Esophagus mucosa (tissue), 1 donor: ENCODE results near the gene AQR. TPM values are rescaled to one million over a fixed set of nuclear protein-coding genes. Genes with fewer than 3 reads are reported as not detected.
A peak's percentile ranks its signal among the peaks of the same experiment; 100 is the strongest.
"Not testable (repeated sequence)": the region's sequence is repeated elsewhere in the genome, so short reads cannot be mapped to it uniquely, and the experiment has no call there.

ENCODE experiments used
- ATAC-seq: fragments of 200-7000 bp; cut with Tn5 transposase; one replicate; pipeline ENCODE4 v1.9.1; 2020
- total RNA-seq: library from RNA; stranded (reverse); gene quantifications from one replicate; pipeline ENCODE4 v1.2.4, GENCODE V29; 2023
- donor health status: DM: yes; HTN: yes; CAD: no.

The AQR gene
- total RNA-seq = 28.7 TPM

DNA sequence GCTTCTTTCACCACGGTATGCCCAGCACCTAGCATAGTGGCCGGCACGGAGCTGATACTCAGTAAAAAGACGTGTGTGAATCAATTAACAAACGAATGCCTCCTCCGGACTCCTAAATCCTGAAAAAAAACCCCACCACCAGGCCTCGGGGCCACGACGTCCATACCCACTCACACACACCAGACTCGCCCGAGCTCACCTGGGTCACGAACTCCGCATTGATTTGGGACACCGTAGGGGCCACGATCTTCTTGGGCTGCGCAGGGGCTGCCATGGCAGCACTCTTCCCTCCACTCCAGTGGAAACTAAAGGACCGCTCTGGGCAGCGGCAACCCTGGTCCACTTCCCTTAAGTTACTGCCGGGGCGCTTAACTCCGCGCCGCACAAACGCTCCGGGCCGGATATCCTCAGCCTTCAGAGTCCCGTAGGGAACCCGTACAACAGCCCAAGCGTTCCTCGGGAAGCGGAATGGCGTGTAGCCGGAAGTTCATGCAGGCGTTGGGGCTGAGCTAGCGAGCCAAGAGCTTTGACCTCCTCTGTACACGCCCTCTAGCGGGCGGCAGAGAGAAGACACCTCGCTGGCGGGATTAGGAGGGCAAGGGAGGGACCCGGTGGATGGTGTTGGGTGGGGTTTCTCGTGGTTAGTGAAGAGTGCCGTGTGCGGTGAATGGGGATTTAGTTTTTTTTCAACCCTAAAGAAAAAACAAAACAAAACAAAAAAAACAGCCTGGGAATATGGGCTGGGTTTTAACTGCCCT, at the start of gene AQR:
AQR (minus strand) TSS at position 403 of the 758 bp plus-strand sequence; CDS start at position 274, 129 bp downstream.
- ATAC-seq = peak; percentile 99

DNA sequence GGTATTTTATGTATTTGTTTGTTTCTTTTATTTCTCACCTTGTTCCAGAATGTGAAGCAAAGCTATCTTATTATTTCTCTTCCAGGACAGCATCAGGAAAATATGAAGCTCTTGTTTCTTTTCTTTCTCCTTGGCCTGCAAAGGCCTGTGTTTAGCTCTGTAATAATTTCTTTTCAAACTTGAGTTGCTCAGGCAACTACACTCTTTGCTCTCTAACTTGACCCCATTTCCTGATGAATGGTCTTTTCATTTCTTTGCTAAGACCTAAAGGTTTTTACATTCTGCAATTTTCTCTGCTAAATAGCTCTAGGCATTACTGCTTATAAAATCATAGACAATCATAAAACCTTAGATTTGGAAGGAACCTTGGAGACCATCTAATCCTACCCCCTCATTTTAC, 44.7 kb upstream of the AQR start:
- ATAC-seq = no peak

DNA sequence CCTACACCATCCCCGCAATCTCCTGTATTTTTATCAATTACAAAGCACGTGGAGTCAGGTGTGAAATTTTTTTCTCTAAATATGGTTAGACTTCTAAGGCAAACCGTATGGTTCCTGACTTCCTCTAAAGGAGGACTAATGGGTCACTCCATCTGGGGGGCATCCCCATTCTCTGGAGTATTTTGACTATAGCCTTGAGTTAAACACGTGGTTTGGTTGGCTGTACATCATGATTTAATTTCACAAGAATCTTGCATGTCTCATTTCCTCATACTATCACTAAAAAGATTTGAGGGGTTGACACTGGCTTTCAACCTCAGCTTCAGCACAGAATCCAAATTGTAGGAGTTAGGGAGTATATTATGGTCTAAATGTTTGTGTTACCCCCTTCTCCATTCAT, 43.8 kb upstream of the AQR start:
- ATAC-seq = no peak

DNA sequence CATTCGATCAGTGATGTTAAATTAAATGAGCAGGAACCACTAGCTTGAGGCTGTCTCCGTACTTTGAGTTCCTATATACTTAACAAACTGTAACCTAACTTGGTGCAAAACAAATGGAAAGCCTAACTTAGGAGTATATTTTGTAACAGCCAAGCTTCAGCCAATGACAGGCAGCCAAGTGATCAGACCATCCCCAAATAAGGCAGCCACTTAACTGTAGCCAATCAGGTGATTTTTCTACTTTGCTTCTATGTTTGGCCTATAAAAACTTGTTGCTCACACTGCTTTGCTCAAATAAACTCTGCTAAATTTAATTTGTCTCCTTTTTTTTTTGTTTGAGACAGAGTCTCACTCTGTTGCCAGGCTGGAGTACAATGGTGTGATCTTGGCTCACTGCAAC, 37.9 kb upstream of the AQR start:
- ATAC-seq = no peak

DNA sequence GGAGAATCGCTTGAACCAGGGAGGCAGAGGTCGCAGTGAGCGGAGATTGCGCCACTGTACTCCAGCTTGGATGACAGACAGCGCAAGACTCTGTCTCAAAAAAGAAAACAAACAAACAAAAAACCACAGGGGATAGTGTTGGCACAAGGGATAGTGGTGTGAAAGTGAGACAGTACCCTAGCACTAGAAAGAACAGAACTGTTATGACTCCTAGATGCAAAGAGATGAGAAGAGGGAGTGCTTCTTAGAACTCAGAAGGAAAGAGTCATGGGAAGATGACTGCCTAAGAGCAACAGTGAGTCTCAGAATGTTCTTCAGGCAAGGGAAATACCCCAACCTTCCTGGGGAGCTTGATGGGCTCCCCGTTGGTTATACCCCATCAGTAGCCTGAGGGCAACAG, 36.4 kb upstream of the AQR start:
- ATAC-seq = no peak

DNA sequence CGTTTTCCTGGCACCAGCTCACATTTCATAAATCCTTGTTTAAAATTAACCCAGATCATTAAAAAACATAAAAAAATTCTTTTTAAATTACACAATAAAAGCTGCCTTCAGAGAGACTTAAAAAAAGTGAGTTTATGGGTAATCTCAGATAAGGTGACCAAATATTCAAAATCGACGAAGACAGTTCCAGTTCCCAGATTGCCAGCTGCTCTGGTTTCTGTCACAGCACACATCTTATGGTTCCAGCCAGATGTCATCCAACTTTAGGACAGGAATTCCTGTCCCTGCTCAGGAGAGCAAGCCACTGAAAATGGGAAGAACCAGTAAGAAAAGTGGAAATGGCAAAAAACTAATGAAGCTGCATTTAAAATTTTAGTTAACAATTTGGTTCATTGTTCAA, 34.4 kb upstream of the AQR start:
- no peak for ATAC-seq

DNA sequence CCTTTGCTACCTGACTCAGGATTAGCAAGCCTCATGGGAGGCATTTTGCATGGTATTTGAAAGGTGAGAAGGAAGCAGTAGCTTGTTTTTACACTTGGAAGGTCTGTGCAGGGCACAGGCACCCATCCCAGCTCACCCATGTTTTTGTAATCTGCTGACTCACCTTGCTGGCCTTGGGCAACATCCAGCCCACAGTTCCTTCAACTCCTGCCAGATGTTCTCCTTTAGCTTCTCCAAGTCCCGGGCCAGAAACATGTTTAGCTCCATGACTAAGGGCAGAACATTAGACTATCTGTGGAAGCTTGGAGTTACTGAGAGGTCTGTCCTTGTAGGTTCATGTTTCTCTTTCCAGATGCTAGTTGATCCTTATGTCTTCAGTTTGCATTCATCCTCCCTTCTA, 31.0 kb upstream of the AQR start:
- peak; percentile 98 for ATAC-seq

DNA sequence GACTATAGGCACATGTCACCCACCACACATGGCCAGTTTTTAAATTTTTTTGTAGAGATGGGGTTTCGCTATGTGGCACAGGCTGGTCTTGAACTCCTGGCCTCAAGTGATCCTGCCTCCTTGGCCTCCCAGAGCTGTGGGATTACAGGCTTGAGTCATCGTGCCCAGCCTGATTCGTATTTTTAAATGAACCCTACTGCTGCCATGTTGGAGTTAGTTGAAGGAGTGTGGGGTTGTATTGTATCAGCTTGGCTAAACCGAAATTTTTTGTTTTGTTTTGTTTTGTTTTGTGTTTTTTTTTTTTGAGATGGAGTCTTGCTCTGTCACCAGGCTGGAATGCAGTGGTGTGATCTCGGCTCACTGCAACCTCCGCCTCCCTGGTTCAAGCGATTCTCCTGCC, 30.4 kb upstream of the AQR start:
- ATAC-seq = no peak

DNA sequence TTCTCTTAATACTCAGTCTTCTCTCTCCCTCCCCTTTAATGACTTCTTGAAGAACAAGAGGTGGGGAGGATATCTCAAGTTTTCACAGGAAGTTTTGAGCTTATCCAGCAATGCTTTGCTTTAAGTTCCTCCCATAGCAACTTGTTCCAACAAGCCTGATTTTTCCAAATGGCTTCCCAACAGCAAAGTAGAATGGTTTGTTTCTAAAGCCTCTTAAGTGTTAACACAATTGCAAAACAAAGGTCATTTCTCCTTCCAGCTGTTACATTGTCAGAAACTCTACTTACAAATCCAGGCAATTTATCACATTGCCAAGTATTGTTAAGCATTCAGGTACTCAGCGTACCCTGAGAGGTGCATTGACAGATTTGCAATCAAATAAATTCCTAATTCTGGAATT, 25.4 kb upstream of the AQR start:
- ATAC-seq = peak; percentile 69

DNA sequence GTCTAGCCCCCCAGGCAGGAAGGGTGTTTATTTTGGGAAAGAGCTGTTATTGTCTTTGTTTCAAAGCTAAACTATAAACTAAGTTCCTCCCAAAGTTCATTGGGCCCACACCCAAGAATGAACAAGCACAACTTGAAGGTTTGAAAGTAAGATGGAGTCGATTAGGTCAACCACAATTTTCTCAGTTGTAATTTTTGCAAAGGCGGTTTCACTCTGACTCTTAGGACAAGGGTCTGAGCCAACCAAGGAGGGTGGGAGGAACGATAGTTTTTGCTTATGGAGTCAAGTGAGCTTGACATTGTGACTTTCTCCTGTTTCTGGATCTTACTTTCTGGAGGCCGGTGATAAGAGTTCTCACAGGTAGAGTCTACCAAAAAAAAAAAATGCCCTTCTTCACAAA, 24.3 kb upstream of the AQR start:
- no peak for ATAC-seq

DNA sequence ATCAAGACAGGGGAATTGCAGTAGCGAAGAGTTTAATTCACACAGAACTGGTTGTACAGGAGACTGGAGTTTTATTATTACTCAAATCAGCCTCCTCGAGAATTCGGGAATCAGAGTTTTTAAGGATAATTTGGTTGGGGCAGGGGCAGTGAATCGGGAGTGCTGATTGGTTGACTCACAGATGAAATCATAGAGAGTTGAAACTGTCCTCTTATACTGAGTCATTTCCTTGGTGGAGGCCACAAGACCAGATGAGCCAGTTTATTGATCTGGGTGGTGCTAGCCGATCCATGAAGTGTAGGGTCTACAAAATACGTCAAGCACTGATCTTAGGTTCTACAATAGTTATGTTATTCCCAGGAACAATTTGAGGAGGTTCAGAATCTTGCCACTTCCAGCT, 23.9 kb upstream of the AQR start:
- ATAC-seq = peak; percentile 47

DNA sequence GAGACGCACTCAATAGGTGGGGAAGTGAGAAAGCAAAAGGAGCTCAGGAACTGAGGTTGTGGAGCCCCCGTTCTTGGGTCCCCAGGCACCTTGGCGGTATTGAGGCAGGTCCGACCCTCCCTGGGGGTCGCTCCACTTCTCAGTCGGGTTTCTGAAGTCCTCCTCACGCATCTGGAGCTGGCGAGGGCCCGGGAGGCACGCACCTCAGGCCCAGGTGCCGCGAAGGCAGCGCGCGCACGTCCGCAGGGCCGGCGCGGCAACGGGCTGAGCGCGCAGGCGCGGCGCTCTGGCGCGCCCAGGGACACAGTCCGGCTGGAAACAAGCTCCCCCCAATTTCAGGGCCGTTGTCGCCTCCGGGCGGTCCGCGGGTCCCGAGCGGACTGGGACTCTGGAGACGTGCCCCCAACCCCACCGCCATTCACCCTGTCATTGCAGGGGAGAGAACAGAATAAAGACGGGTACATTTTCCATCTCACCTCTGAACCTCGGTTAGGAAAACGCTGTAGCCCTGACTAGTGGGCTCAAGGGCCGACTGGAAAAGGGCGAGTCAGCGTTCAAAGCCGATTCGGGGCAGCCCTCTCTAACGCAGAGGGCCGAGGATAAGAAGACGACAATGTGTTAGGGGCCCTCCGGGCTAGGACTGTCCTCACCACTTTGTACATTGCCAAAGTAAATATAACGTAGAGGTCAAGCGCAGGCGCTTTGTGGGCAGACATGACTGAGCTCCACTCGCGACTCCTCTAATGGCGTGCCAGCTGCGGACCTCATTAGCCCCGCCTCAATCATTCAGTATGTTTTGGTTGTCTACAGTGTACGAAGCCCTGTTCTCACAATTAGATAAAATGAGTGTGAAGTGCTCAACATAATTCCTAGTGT, 18.7 kb upstream of the AQR start, which contains the start of gene ZNF770:
ZNF770 (minus strand) TSS at position 261 of the 876 bp plus-strand sequence. CDS start 4,853 bp downstream, outside the sequence.
- ATAC-seq = peak; percentile 89

DNA sequence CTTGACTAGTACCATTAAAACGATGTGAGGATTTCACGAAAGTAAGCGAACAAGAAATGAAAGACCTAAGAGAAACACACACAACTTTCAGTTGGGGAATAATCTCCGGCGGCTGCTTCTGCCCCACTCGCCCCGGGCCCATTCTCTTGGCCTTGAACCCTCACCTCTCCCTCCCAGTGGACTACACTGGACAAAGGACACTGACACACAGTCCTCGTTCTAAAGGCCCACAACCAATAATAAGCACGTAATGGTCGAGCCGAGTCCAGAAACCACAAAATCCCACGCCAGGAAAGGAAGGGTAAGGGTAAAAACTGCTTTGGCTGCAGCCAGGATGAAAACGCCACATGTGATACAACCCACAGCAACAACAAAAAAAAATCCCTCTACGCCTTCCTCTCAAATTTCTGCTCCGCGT, 18.1 kb upstream of the AQR start:
- no peak for ATAC-seq

DNA sequence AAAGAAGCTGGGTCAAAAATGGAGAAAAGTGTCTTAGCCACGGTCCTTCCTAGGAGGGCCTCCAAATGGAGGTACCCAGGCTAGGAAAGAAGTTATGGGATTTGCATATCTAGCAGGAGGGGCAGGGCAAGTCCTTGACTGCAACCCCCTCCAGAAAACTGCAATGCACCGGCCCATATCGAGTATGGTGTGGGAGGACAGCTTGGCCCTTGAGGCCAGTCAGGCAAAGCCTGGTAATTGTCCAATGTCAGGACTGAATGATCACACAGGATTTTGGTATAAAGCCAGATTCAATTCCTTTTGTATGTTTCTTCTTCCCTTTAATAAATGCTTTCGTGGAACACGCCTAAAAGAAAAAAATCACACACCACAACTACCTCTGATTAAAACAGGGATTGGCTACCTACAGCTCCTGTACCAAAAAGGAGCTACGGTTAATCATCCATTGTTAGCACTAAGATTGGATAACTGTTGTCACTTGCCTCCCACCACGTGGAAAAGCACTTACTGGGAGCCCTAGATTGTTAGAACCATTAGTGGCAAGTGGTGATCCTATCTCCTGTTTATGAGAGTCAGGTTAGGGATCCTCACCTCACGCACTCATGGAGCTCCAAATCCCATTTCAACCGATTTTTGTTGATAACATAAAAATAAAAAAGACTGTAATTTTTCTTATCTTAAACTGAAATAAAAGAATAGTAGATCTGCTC, 17.4 kb upstream of the AQR start:
- peak; percentile 34 for ATAC-seq

DNA sequence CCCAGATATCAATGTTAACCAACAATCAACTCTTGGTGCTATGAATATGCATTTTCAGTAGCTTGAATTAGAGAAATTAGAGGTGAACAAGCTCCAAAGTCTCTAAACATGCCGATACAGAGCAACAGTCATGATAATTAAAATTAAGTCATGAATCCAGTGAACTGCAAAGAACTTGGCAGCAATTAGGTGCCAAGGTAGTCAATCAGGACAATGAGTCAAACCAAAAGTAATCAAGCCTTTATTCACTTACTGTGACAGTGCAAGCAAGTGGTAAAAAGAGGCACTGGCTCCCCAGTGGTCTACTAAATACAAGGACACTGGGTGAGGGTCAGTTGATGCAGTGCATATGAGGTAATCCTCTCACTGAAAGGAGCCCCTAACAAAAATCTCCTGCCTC, 16.8 kb upstream of the AQR start:
- ATAC-seq = peak; percentile 34

DNA sequence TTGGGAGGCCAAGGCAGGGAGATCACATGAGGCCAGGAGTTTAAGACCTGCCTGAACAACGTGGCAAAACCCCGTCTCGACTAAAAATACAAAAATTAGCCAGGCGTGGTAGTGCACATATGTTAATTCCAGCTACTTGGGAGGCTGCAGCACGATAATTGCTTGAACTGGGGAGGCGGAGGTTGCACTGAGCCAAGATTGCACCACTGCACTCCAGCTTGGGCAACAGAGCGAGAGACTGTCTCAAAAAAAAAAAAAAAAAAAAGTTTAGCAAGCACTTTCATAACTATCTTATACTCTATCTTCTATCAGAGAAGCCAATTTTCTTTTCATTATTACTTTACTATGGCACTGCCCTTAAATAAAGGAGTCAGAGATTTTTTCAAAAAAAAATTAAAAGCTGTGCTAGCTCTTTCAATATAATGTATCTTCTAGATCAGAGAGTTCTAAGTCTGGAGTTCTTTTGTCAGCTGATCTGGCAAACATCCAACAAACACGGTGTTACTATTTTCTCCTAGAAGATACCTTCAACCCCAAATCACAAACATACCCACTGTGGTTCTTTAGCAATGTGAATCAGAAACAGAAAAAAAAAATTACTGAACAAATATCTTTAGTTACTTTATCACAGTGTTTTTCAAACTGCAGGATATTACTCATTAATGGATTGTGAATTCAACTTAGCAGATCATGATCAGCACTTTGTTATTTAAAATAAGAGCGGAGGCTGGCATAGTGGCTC, 15.5 kb upstream of the AQR start:
- ATAC-seq = no peak

DNA sequence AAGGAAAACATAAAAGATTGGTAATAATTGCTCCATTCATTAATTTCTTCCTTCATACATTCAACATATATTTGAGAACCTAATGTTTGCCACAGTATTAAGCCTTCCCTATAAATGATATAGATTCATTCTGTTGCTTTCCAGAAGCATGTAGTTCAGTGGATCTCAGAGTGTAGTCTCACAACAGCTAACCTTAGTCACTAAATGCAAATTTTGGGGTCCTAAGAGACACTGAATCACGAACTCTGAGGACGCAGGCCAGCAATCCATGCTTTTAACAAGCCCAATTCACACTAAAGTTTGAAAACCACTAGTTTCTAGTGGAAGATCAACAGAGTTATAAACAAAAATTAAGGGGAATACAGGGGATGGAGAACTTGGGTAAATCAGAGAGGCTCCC, 7.2 kb upstream of the AQR start:
- ATAC-seq = no peak

DNA sequence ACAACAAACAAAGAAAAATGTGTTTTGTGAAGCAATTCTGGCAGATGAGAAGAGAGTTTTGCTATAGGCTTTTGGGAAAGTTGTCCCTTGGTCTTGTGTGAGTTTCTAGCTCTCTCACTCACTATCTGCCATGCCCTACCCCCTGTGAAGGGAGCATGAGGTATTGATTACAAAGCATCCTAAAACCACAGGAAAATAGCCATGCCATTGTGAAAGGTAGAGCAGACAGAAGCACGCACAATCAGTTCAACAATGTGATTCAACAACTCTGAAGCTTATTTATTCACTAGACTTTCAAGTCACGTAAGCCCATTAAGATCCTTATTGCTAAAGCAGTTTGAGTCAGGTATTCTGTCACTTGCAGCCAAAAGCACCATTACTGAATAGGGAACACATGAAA, 6.5 kb upstream of the AQR start:
- no peak for ATAC-seq

DNA sequence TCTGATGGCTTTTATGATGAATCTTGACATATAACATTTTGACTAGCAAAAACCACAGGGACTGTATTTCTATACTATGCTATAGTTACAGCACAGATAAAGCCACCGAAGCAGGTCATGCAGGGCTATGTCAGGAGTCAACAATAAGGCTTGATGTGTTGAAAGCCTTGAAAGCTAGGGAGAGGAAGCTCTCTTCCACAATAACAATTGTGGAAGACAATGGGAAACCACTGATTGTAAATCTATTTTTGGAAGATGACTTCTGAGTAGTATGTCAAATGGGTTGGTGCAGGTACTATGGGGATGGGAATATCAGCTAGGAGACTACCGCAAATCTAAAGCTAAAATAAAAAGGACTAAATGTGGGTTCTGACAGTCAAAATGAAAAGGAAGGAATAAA, 4.0 kb upstream of the AQR start:
- no peak for ATAC-seq

DNA sequence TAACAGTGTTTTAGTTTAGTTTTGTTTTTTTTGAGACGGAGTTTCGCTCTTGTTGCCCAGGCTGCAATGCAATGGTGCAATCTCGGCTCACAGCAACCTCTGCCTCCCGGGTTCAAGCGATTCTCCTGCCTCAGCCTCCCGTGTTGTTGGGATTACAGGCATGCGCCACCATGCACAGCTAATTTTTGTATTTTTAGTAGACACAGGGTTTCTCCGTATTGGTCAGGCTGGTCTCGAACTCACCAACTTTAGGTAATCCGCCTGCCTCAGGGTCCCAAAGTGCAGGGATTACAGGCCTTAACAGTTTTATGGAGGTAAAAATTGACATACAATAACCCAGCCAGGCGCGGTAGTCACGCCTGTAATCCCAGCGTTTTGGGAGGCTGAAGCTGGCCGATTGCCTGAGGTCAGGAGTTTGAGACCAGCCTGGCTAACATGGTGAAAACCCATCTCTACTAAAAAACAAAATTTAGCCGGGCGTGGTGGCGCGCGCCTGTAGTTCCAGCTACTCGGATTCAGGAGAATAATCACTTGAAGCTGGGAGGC, 629 bp upstream of the AQR start:
- ATAC-seq = not testable (repeated sequence)

DNA sequence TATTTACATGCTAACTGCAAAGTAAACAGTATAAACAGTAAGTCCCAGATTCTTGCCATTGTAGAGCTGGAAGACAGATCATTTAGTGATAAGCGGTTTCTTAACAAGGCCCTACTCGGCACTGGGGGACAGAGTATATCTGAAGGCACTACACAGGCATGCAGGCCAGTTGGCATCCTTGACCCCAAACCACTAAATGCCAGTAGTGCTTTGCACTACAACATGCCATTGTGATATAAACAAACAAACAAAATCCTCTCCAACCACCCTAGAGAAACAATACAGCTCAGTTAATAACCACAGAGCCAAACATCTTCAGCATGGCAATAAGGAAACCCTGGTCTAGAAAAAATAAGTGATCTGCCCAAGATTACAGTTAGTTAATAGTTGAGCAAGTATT, 5.3 kb downstream of the AQR start:
- ATAC-seq = no peak

DNA sequence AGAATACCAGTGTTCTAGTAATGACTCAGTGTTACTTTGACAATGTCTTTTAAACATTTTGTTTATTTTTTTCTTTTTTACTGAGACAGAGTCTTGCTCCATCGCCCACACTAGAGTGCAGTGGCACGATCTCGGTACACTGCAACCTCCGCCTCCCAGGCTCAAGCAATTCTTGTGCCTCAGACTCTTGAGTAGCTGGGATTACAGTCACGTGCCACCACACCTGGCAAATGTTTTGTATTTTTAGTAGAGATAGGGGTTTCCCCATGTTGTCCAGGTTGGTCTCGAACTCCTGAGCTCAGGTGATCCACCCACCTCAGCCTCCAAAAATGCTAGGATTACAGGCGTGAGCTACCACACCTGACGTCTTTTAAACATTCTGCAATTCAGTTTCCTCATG, 15.7 kb downstream of the AQR start:
- no peak for ATAC-seq
